ENCODE results near the gene PAM.

PAM gene

GRCh38 chr5:102818934-102819333 lies 63.8 kb downstream of the PAM start:
- Histone ChIP-seq H3K4me1 (ENCODE audit: insufficient read depth, low read length) (peaks cover 14% of the 10 kb centered on the region), H3K36me3 (ENCODE audit: insufficient read depth, low read length) (no peaks in the 10 kb centered on the region), H3K27me3 (ENCODE audit: control insufficient read depth in 1 of 2, insufficient read depth in 2 of 2, low read length in 2 of 2) (no peaks in the 10 kb centered on the region)

GRCh38 chr5:102819634-102820033 lies 64.5 kb downstream of the PAM start:
- H3K9ac ChIP-seq (ENCODE audit: low read length): no peak overlapping the region
- H3K9me3 ChIP-seq (ENCODE audit: low read length): no peaks in the 10 kb centered on the region
- no peaks in the 10 kb centered on the region for H3K27me3 ChIP-seq (ENCODE audit: control insufficient read depth in 1 of 2, insufficient read depth in 2 of 2, low read length in 2 of 2)
- H3K4me3 ChIP-seq (ENCODE audit: low read depth in 1 of 2, low read length in 2 of 2): no peak overlapping the region
- no peak overlapping the region for H3K27ac ChIP-seq (ENCODE audit: low read depth, low read length)
- H3K36me3 ChIP-seq (ENCODE audit: insufficient read depth, low read length): no peaks in the 10 kb centered on the region
- peaks cover 14% of the 10 kb centered on the region for H3K4me1 ChIP-seq (ENCODE audit: insufficient read depth, low read length)

More at GRCh38 chr5:102818934-102819333, 63.8 kb downstream of the PAM start:
- no peak overlapping the region for H3K4me3 ChIP-seq (ENCODE audit: low read depth in 1 of 2, low read length in 2 of 2)
- no peak overlapping the region for H3K9ac ChIP-seq (ENCODE audit: low read length)
- no peak overlapping the region for H3K27ac ChIP-seq (ENCODE audit: low read depth, low read length)
- H3K9me3 ChIP-seq (ENCODE audit: low read length): no peaks in the 10 kb centered on the region

- Histone ChIP-seq H3K4me3 (ENCODE audit: low read depth in 1 of 2, low read length in 2 of 2) (no peak overlapping the region), H3K27ac (ENCODE audit: low read depth, low read length) (no peak overlapping the region), H3K9me3 (ENCODE audit: low read length) (no peaks in the 10 kb centered on the region), H3K9ac (ENCODE audit: low read length) (no peak overlapping the region), H3K27me3 (ENCODE audit: control insufficient read depth in 1 of 2, insufficient read depth in 2 of 2, low read length in 2 of 2) (no peaks in the 10 kb centered on the region), H3K36me3 (ENCODE audit: insufficient read depth, low read length) (no peaks in the 10 kb centered on the region), H3K4me1 (ENCODE audit: insufficient read depth, low read length) (peaks cover 2% of the 10 kb centered on the region)
Measured at GRCh38 chr5:102823441-102823874, 68.4 kb downstream of the PAM start.

- Histone ChIP-seq H3K9ac (ENCODE audit: low read length) (no peak overlapping the region), H3K4me1 (ENCODE audit: insufficient read depth, low read length) (no peaks in the 10 kb centered on the region), H3K27ac (ENCODE audit: low read depth, low read length) (no peak overlapping the region), H3K4me3 (ENCODE audit: low read depth in 1 of 2, low read length in 2 of 2) (no peak overlapping the region), H3K27me3 (ENCODE audit: control insufficient read depth in 1 of 2, insufficient read depth in 2 of 2, low read length in 2 of 2) (no peaks in the 10 kb centered on the region), H3K36me3 (ENCODE audit: insufficient read depth, low read length) (no peaks in the 10 kb centered on the region), H3K9me3 (ENCODE audit: low read length) (no peaks in the 10 kb centered on the region)
Measured at GRCh38 chr5:102826629-102827028, 71.5 kb downstream of the PAM start.

- no peak overlapping the region for H3K4me3 ChIP-seq (ENCODE audit: low read depth in 1 of 2, low read length in 2 of 2)
- no peak overlapping the region for H3K9ac ChIP-seq (ENCODE audit: low read length)
- H3K36me3 ChIP-seq (ENCODE audit: insufficient read depth, low read length): no peaks in the 10 kb centered on the region
- no peak overlapping the region for H3K27ac ChIP-seq (ENCODE audit: low read depth, low read length)
- H3K4me1 ChIP-seq (ENCODE audit: insufficient read depth, low read length): no peaks in the 10 kb centered on the region
- H3K27me3 ChIP-seq (ENCODE audit: control insufficient read depth in 1 of 2, insufficient read depth in 2 of 2, low read length in 2 of 2): no peaks in the 10 kb centered on the region
- no peaks in the 10 kb centered on the region for H3K9me3 ChIP-seq (ENCODE audit: low read length)
Measured at GRCh38 chr5:102830241-102830640, 75.1 kb downstream of the PAM start.

- Histone ChIP-seq H3K4me3 (ENCODE audit: low read depth in 1 of 2, low read length in 2 of 2) (no peak overlapping the region), H3K4me1 (ENCODE audit: insufficient read depth, low read length) (peaks cover 9% of the 10 kb centered on the region), H3K9me3 (ENCODE audit: low read length) (no peaks in the 10 kb centered on the region), H3K27ac (ENCODE audit: low read depth, low read length) (no peak overlapping the region), H3K36me3 (ENCODE audit: insufficient read depth, low read length) (no peaks in the 10 kb centered on the region), H3K27me3 (ENCODE audit: control insufficient read depth in 1 of 2, insufficient read depth in 2 of 2, low read length in 2 of 2) (no peaks in the 10 kb centered on the region), H3K9ac (ENCODE audit: low read length) (no peak overlapping the region)
Measured at GRCh38 chr5:102832445-102832844, 77.3 kb downstream of the PAM start.

- no peaks in the 10 kb centered on the region for H3K9me3 ChIP-seq (ENCODE audit: low read length)
- H3K4me3 ChIP-seq (ENCODE audit: low read depth in 1 of 2, low read length in 2 of 2): no peak overlapping the region
- H3K27ac ChIP-seq (ENCODE audit: low read depth, low read length): no peak overlapping the region
- H3K36me3 ChIP-seq (ENCODE audit: insufficient read depth, low read length): no peaks in the 10 kb centered on the region
- no peaks in the 10 kb centered on the region for H3K27me3 ChIP-seq (ENCODE audit: control insufficient read depth in 1 of 2, insufficient read depth in 2 of 2, low read length in 2 of 2)
- peaks cover 9% of the 10 kb centered on the region for H3K4me1 ChIP-seq (ENCODE audit: insufficient read depth, low read length)
- no peak overlapping the region for H3K9ac ChIP-seq (ENCODE audit: low read length)
Measured at GRCh38 chr5:102833146-102833545, 78.0 kb downstream of the PAM start.

- no peaks in the 10 kb centered on the region for H3K9me3 ChIP-seq (ENCODE audit: low read length)
- no peaks in the 10 kb centered on the region for H3K27me3 ChIP-seq (ENCODE audit: control insufficient read depth in 1 of 2, insufficient read depth in 2 of 2, low read length in 2 of 2)
- H3K4me3 ChIP-seq (ENCODE audit: low read depth in 1 of 2, low read length in 2 of 2): no peak overlapping the region
- no peaks in the 10 kb centered on the region for H3K36me3 ChIP-seq (ENCODE audit: insufficient read depth, low read length)
- peaks cover 9% of the 10 kb centered on the region for H3K4me1 ChIP-seq (ENCODE audit: insufficient read depth, low read length)
- H3K27ac ChIP-seq (ENCODE audit: low read depth, low read length): no peak overlapping the region
- H3K9ac ChIP-seq (ENCODE audit: low read length): no peak overlapping the region
Measured at GRCh38 chr5:102834438-102834964, 79.4 kb downstream of the PAM start.

- Histone ChIP-seq H3K9ac (ENCODE audit: low read length) (no peak overlapping the region), H3K9me3 (ENCODE audit: low read length) (no peaks in the 10 kb centered on the region), H3K27ac (ENCODE audit: low read depth, low read length) (no peak overlapping the region), H3K36me3 (ENCODE audit: insufficient read depth, low read length) (no peaks in the 10 kb centered on the region), H3K27me3 (ENCODE audit: control insufficient read depth in 1 of 2, insufficient read depth in 2 of 2, low read length in 2 of 2) (no peaks in the 10 kb centered on the region), H3K4me3 (ENCODE audit: low read depth in 1 of 2, low read length in 2 of 2) (no peak overlapping the region), H3K4me1 (ENCODE audit: insufficient read depth, low read length) (peaks cover 9% of the 10 kb centered on the region)
Measured at GRCh38 chr5:102835717-102836116, 80.6 kb downstream of the PAM start.

- no peaks in the 10 kb centered on the region for H3K36me3 ChIP-seq (ENCODE audit: insufficient read depth, low read length)
- no peaks in the 10 kb centered on the region for H3K9me3 ChIP-seq (ENCODE audit: low read length)
- no peak overlapping the region for H3K27ac ChIP-seq (ENCODE audit: low read depth, low read length)
- H3K4me3 ChIP-seq (ENCODE audit: low read depth in 1 of 2, low read length in 2 of 2): no peak overlapping the region
- no peak overlapping the region for H3K9ac ChIP-seq (ENCODE audit: low read length)
- H3K4me1 ChIP-seq (ENCODE audit: insufficient read depth, low read length): peaks cover 9% of the 10 kb centered on the region
- H3K27me3 ChIP-seq (ENCODE audit: control insufficient read depth in 1 of 2, insufficient read depth in 2 of 2, low read length in 2 of 2): no peaks in the 10 kb centered on the region
Measured at GRCh38 chr5:102841021-102841420, 85.9 kb downstream of the PAM start.

GRCh38 chr5:102843997-102844396 lies 88.9 kb downstream of the PAM start:
- no peaks in the 10 kb centered on the region for H3K9me3 ChIP-seq (ENCODE audit: low read length)
- no peak overlapping the region for H3K4me3 ChIP-seq (ENCODE audit: low read depth in 1 of 2, low read length in 2 of 2)
- H3K27me3 ChIP-seq (ENCODE audit: control insufficient read depth in 1 of 2, insufficient read depth in 2 of 2, low read length in 2 of 2): no peaks in the 10 kb centered on the region
- H3K9ac ChIP-seq (ENCODE audit: low read length): no peak overlapping the region
- H3K36me3 ChIP-seq (ENCODE audit: insufficient read depth, low read length): no peaks in the 10 kb centered on the region
- no peaks in the 10 kb centered on the region for H3K4me1 ChIP-seq (ENCODE audit: insufficient read depth, low read length)
- H3K27ac ChIP-seq (ENCODE audit: low read depth, low read length): no peak overlapping the region

GRCh38 chr5:102845041-102845440 lies 89.9 kb downstream of the PAM start:
- Histone ChIP-seq H3K9ac (ENCODE audit: low read length) (no peak overlapping the region), H3K4me3 (ENCODE audit: low read depth in 1 of 2, low read length in 2 of 2) (no peak overlapping the region), H3K9me3 (ENCODE audit: low read length) (no peaks in the 10 kb centered on the region), H3K4me1 (ENCODE audit: insufficient read depth, low read length) (no peaks in the 10 kb centered on the region), H3K27ac (ENCODE audit: low read depth, low read length) (no peak overlapping the region), H3K36me3 (ENCODE audit: insufficient read depth, low read length) (no peaks in the 10 kb centered on the region), H3K27me3 (ENCODE audit: control insufficient read depth in 1 of 2, insufficient read depth in 2 of 2, low read length in 2 of 2) (no peaks in the 10 kb centered on the region)
